IPS-18c (cell line): ENCODE results near the gene SLC16A6.
"Not testable (repeated sequence)": the region's sequence is repeated elsewhere in the genome, so short reads cannot be mapped to it uniquely, and the experiment has no call there.

Experiments
- H3K4me3 ChIP-seq: 2 replicates; pipeline ENCODE4 v1.7.0; 2013; ENCODE audit warnings: low read depth, mild to moderate bottlenecking, low read length, moderate library complexity; ENCODE audit not compliant: insufficient read depth
- H3K9me3 ChIP-seq: one replicate; pipeline ENCODE4 v1.6.1; 2013; ENCODE audit warnings: mild to moderate bottlenecking, low read length, moderate library complexity; ENCODE audit not compliant: control insufficient read depth, insufficient read depth

Gene SLC16A6, protein sequence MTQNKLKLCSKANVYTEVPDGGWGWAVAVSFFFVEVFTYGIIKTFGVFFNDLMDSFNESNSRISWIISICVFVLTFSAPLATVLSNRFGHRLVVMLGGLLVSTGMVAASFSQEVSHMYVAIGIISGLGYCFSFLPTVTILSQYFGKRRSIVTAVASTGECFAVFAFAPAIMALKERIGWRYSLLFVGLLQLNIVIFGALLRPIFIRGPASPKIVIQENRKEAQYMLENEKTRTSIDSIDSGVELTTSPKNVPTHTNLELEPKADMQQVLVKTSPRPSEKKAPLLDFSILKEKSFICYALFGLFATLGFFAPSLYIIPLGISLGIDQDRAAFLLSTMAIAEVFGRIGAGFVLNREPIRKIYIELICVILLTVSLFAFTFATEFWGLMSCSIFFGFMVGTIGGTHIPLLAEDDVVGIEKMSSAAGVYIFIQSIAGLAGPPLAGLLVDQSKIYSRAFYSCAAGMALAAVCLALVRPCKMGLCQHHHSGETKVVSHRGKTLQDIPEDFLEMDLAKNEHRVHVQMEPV

DNA sequence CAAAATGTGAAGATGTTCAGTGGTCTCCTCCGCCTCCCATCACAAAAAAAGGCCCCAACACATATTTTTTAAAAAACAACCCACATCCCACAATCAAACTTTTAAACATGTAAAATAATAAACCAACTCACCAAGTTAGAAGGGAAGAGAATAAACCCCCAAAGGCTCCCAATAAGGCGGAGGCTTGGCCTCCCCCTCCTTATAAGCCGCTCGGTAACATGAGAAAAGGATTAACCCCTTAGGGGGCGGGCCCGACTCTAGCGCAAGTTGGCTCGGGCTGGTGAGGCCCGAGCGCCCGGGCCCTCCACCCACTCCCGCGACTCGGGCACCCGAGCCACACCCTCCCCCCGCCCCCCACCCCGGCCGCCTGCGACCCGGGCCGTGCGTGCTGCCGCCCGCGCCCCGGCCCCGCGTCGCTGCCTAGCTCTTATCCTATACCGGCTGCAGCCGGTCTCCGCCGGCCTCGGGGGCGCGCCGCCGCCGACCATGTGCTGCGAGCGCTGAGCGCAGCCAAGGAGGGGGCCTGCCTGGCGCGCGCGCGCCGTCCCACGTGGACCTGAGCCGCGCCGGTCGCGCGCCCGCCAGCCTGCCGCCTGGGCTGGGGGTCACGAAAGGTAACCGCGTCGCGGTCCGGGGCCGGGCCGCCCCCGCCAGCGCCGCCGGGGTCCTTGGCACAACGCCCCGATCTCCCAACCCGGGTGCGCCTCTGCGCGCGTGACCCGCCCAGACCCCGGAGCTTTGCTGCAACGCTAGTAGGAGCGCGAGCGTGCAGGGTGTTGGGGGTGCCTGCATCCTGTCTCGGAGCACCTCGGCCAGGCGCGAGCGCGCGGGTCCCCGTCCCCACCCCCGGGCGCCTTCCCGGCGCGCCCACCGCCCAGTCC, at the start of gene SLC16A6, which contains the start of gene ARSG:
Gene SLC16A6 (minus strand): TSS at position 173 of the 881 bp plus-strand sequence. CDS start 12,807 bp downstream, outside the sequence.
Gene ARSG (plus strand): TSS at position 541 of the 881 bp plus-strand sequence. CDS start 15,999 bp downstream, outside the sequence.
- peak within 1 kb of the TSS; percentile 81 for H3K4me3 ChIP-seq
- H3K9me3 ChIP-seq = no peaks in the 10 kb centered on the region

DNA sequence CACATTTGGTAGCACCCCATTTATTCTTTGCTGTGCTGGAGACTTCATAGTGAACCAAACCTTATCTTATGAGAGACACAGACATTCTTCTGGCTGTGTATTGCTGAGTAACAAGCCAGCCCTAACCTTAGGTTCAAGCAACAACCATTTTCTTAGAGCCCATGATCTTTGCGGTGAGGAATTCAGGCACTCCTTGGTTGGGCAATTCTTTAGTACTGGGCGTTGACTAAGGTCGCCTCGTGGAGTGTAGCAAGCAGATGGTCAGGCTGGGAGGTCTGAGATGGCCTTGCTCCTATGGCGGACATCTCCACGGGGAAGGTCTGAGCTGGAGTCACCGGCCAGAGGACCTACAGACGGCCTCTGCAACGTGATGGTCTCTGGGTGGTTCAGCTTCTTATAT, 43.5 kb upstream of the SLC16A6 start:
- H3K4me3 ChIP-seq = no peak overlapping the region
- H3K9me3 ChIP-seq = no peaks in the 10 kb centered on the region

DNA sequence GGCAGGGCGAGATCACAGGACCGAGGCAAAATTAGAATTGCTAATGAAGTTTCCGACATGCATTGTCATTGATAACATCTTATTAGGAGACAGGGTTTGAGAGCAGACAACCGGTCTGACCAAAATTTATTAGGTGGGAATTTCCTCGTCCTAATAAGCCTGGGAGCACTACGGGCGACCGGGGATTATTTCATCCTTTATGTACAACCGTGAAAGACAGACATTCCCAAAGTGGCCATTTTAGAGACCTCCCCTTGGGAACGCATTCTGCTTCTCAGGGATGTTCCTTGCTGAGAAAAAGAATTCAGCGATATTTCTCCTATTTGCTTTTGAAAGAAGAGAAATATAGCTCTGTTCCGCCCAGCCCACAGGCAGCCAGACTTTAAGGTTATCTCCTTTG, 41.0 kb upstream of the SLC16A6 start:
- not testable (repeated sequence) for H3K4me3 ChIP-seq, H3K9me3 ChIP-seq

GRCh38 chr17:68329331-68329730, 38.4 kb upstream of the SLC16A6 start:
- no peaks in the 10 kb centered on the region for H3K9me3 ChIP-seq
- no peak overlapping the region for H3K4me3 ChIP-seq

DNA sequence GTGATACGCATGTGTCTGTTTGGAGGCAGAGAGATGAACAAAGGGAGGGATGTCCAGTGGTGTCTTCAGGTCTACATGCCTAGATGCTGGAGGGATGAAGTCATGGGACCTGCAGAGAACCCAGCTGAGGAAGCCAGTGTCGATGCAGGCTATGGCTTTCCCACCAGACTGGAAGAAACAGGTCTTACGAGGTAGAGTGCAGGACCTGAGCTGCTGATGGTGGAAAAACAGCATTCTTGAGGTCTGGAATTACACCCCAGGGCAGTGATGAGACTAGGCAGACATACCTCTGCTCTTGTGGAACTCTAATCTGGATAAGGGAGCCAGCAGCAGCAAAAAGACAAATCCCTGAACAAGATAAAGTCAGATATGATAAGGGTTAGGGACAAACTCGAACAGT, 37.7 kb upstream of the SLC16A6 start:
- Histone ChIP-seq H3K9me3 (no peaks in the 10 kb centered on the region), H3K4me3 (no peak overlapping the region)

GRCh38 chr17:68327823-68328557, 37.1 kb upstream of the SLC16A6 start:
- H3K9me3 ChIP-seq = no peaks in the 10 kb centered on the region
- H3K4me3 ChIP-seq = no peak overlapping the region

DNA sequence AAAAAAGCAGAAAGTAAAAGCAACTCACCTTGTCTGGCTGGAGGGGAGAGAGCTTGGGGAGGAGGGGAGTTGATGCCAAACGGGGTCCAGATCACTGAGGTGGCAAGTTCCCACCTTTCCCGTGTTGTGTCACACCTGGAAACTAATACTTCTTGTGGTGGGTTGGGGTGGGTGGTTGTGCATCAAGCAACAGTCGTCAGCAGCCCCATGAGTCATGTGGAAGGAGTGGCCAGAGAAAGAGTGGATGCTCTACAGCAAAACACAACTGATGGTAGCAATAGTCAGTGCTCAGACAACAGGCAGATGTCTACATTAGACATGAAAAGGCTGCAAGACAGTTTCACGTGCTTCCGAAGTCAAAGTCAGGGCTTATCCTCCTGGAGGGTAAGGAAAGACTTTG, 35.8 kb upstream of the SLC16A6 start:
- Histone ChIP-seq H3K4me3 (no peak overlapping the region), H3K9me3 (no peaks in the 10 kb centered on the region)

- H3K9me3 ChIP-seq = no peaks in the 10 kb centered on the region
- H3K4me3 ChIP-seq = no peak overlapping the region
These were observed 35.0 kb upstream of the SLC16A6 start for GRCh38 chr17:68325961-68326360.

DNA sequence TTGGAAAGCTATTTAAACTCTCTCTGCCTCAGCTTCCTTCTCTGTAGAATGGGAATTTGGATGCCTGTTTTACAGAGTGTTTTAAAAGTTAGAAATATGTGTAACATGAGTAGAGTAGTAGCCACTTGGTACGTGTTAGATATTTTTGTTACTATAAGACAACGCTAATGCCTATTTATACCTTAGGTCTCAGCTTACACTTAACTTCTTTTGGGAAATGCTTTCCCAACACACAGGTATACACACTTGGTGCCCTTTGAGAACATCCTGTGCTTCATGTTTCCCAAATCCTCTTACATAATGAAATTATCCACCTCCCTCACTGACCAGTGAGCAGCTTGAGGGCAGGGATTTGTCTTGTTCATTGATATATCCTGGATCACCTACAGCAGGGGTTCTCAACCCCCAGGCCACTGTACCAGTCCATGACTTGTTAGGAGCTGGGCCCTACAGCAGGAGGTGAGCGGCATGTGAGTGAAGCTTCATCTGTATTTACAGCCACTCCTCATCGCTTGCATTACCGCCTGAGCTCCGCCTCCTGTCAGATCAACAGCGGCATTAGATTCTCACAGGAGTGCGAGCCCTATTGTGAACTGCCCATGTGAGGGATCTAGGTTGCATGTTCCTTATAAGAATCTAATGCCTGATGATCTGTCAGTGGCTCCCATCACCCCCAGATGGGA, 33.9 kb upstream of the SLC16A6 start:
- no peak overlapping the region for H3K4me3 ChIP-seq
- H3K9me3 ChIP-seq = no peaks in the 10 kb centered on the region

- H3K9me3 ChIP-seq = no peaks in the 10 kb centered on the region
- no peak overlapping the region for H3K4me3 ChIP-seq
These were observed 33.2 kb upstream of the SLC16A6 start for GRCh38 chr17:68324114-68324513.

DNA sequence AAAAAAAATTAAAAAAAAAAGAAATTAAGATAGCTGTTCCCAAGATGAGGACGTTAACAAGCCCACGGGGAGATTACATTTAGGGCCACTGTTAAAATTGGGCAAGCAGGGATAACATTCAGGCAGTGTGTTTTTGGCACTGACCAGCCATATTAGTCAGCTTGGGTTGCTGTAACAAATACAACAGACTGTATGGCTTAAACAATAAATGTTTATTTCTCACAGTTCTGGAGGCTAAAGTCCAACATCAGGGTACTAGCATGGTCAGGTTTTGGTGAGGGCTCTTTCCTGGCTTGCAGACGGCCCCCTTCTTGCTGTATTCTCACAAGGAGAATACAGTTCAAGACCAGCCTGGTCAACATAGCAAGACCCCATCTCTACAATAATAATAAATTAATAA, 31.7 kb upstream of the SLC16A6 start:
- H3K9me3 ChIP-seq = no peaks in the 10 kb centered on the region
- H3K4me3 ChIP-seq = no peak overlapping the region

- H3K4me3 ChIP-seq = no peak overlapping the region
- no peaks in the 10 kb centered on the region for H3K9me3 ChIP-seq
These were observed 30.6 kb upstream of the SLC16A6 start for GRCh38 chr17:68321556-68321954.

DNA sequence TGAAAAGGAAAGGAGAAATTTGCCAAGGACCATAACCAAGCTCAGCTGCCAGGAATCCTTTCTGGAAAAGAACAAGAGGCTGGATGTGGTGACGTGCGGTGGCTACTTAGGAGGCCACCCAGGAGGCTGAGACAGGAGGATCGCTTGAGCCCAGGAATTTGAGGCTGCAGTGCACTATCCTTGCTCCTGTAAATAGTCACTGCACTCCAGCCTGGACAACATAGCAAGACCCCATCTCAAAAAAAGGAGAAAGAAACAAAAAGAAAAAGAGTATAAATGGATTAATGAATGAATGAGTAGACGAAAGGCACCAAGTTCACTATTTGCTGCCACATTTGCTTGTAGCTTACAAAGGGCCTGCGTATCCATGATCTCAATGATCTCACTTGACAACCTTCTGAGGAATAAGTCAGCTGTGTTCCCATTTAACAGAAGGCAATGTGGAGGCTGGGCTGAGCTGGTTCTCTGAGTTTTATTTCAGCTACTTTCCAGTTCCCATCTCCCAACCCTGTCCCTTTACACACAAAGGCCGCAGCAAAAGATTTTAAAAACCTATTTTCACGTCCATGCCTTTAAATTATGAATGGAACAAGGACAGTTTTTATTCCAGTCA, 30.1 kb upstream of the SLC16A6 start:
- Histone ChIP-seq H3K9me3 (no peaks in the 10 kb centered on the region), H3K4me3 (no peak overlapping the region)

- no peaks in the 10 kb centered on the region for H3K9me3 ChIP-seq
- no peak overlapping the region for H3K4me3 ChIP-seq
These were observed 29.5 kb upstream of the SLC16A6 start for GRCh38 chr17:68320311-68320865.

GRCh38 chr17:68319410-68320162, 28.7 kb upstream of the SLC16A6 start:
- Histone ChIP-seq H3K4me3 (no peak overlapping the region), H3K9me3 (no peaks in the 10 kb centered on the region)
